Measurements from ENCODE around the gene SLC47A2.

SLC47A2 gene

GRCh38 chr17:19664136-19664820, 52.1 kb downstream of the SLC47A2 start:
- H2BK5ac ChIP-seq (ENCODE audit: low read length): no peak overlapping the region
- H2BK12ac ChIP-seq (ENCODE audit: low read length): no peak overlapping the region
- peaks cover 0 to 7% of the 10 kb centered on the region in 2 donors for H3K4me1 ChIP-seq (ENCODE audit: control insufficient read depth in 2 of 2, insufficient read depth in 1 of 2, low read depth in 1 of 2, low read length in 2 of 2)
- H3K79me1 ChIP-seq (ENCODE audit: low read depth, low read length): no peaks in the 10 kb centered on the region
- DNase-seq (ENCODE audit: low spot score): no peak
- no CpG with 5 or more reads among the region's 5 CpGs for WGBS, 2 donors (ENCODE audit: extremely low coverage in 2 of 2, insufficient read length in 2 of 2, insufficient replicate concordance in 1 of 2)
- no peak overlapping the region for H2BK120ac ChIP-seq (ENCODE audit: low read depth, low read length)
- H3K18ac ChIP-seq (ENCODE audit: low read length): no peak overlapping the region
- H2AFZ ChIP-seq (ENCODE audit: low read length): no peak overlapping the region
- no peak overlapping the region for H3K9ac ChIP-seq (ENCODE audit: low read depth, low read length, poor library complexity)
- H2AK5ac ChIP-seq (ENCODE audit: low read depth, low read length): no peak overlapping the region
- H3K4me3 ChIP-seq (ENCODE audit: low read length in 2 of 2): no peak overlapping the region
- H3K27me3 ChIP-seq (ENCODE audit: control insufficient read depth in 3 of 3, insufficient read depth in 3 of 3, low read depth in 1 of 3, low read length in 3 of 3): no peaks in the 10 kb centered on the region
- no peak overlapping the region for H4K8ac ChIP-seq (ENCODE audit: low read depth, low read length)
- no peak overlapping the region for H4K91ac ChIP-seq (ENCODE audit: low read depth, low read length, poor library complexity)
- H3K27ac ChIP-seq (replicated peaks; ENCODE audit: low read length): no peak overlapping the region
- H3K4ac ChIP-seq (ENCODE audit: low read length): no peak overlapping the region
- H3K23ac ChIP-seq (ENCODE audit: low read depth, low read length, poor library complexity): no peak overlapping the region
- peaks cover 19 to 55% of the 10 kb centered on the region in 2 donors for H3K36me3 ChIP-seq (replicated peaks in 1 of 2; ENCODE audit: control insufficient read depth in 2 of 2, insufficient read depth in 2 of 2, low read length in 2 of 2)
- H3K9me3 ChIP-seq (replicated peaks in 1 of 2; ENCODE audit: control insufficient read depth in 2 of 2, insufficient read depth in 1 of 2, low read depth in 1 of 2, low read length in 2 of 2): no peaks in the 10 kb centered on the region
- H3K14ac ChIP-seq (ENCODE audit: low read length): no peak overlapping the region
- no peak overlapping the region for H2BK15ac ChIP-seq (ENCODE audit: low read length)
- no peak overlapping the region for H3K4me2 ChIP-seq (ENCODE audit: insufficient read depth, low read length, poor library complexity, severe bottlenecking)

- H2AK5ac ChIP-seq (ENCODE audit: low read depth, low read length): no peak overlapping the region
- no peak overlapping the region for H3K23ac ChIP-seq (ENCODE audit: low read depth, low read length, poor library complexity)
- no peak overlapping the region for H2BK5ac ChIP-seq (ENCODE audit: low read length)
- no peak overlapping the region for H3K4me3 ChIP-seq (ENCODE audit: low read length in 2 of 2)
- H2BK15ac ChIP-seq (ENCODE audit: low read length): no peak overlapping the region
- no peak overlapping the region for H3K18ac ChIP-seq (ENCODE audit: low read length)
- peaks cover 19 to 61% of the 10 kb centered on the region in 2 donors for H3K36me3 ChIP-seq (replicated peaks in 1 of 2; ENCODE audit: control insufficient read depth in 2 of 2, insufficient read depth in 2 of 2, low read length in 2 of 2)
- H2BK12ac ChIP-seq (ENCODE audit: low read length): no peak overlapping the region
- H3K9me3 ChIP-seq (replicated peaks in 1 of 2; ENCODE audit: control insufficient read depth in 2 of 2, insufficient read depth in 1 of 2, low read depth in 1 of 2, low read length in 2 of 2): no peaks in the 10 kb centered on the region
- H2BK120ac ChIP-seq (ENCODE audit: low read depth, low read length): no peak overlapping the region
- H3K9ac ChIP-seq (ENCODE audit: low read depth, low read length, poor library complexity): no peak overlapping the region
- no peak for DNase-seq (ENCODE audit: low spot score)
- H3K27me3 ChIP-seq (ENCODE audit: control insufficient read depth in 3 of 3, insufficient read depth in 3 of 3, low read depth in 1 of 3, low read length in 3 of 3): no peaks in the 10 kb centered on the region
- no peak overlapping the region for H3K14ac ChIP-seq (ENCODE audit: low read length)
- H4K91ac ChIP-seq (ENCODE audit: low read depth, low read length, poor library complexity): no peak overlapping the region
- no peak overlapping the region for H3K4me2 ChIP-seq (ENCODE audit: insufficient read depth, low read length, poor library complexity, severe bottlenecking)
- no peaks in the 10 kb centered on the region for H3K79me1 ChIP-seq (ENCODE audit: low read depth, low read length)
- no peak overlapping the region for H3K4ac ChIP-seq (ENCODE audit: low read length)
- no peak overlapping the region for H3K27ac ChIP-seq (replicated peaks; ENCODE audit: low read length)
- WGBS, 2 donors (ENCODE audit: extremely low coverage in 2 of 2, insufficient read length in 2 of 2, insufficient replicate concordance in 1 of 2): no CpG with 5 or more reads among the region's 6 CpGs
- H2AFZ ChIP-seq (ENCODE audit: low read length): no peak overlapping the region
- H4K8ac ChIP-seq (ENCODE audit: low read depth, low read length): no peak overlapping the region
- peaks cover 0 to 7% of the 10 kb centered on the region in 2 donors for H3K4me1 ChIP-seq (ENCODE audit: control insufficient read depth in 2 of 2, insufficient read depth in 1 of 2, low read depth in 1 of 2, low read length in 2 of 2)
Observed at GRCh38 chr17:19663097-19663496, 53.3 kb downstream of the SLC47A2 start.

DNA sequence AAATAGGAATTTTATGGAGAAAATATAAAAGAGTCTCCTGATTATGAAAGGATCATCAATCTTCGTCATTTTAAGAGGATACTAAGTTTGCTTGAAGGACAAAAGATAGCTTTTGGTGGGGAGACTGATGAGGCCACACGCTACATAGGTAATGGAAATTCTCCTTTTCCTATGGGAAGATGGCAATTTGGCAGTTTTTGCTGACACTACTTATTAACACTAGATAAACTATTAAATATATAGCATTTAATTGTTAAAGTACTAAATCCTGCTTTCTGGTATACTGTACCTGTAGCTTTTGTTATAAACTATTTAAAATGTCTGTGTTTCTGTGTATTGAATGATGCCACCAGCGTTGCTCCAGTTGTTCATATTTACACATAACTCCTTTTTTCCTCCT, 55.3 kb downstream of the SLC47A2 start:
- Histone ChIP-seq H3K27me3 (ENCODE audit: control insufficient read depth in 3 of 3, insufficient read depth in 3 of 3, low read depth in 1 of 3, low read length in 3 of 3) (no peaks in the 10 kb centered on the region), H3K9me3 (replicated peaks in 1 of 2; ENCODE audit: control insufficient read depth in 2 of 2, insufficient read depth in 1 of 2, low read depth in 1 of 2, low read length in 2 of 2) (peaks cover 0 to 3% of the 10 kb centered on the region in 2 donors), H3K4me3 (ENCODE audit: low read length in 2 of 2) (no peak overlapping the region), H3K23ac (ENCODE audit: low read depth, low read length, poor library complexity) (no peak overlapping the region), H2BK120ac (ENCODE audit: low read depth, low read length) (no peak overlapping the region), H3K9ac (ENCODE audit: low read depth, low read length, poor library complexity) (no peak overlapping the region), H4K8ac (ENCODE audit: low read depth, low read length) (no peak overlapping the region), H3K4ac (ENCODE audit: low read length) (no peak overlapping the region), H2BK15ac (ENCODE audit: low read length) (no peak overlapping the region), H3K79me1 (ENCODE audit: low read depth, low read length) (no peaks in the 10 kb centered on the region), H2BK5ac (ENCODE audit: low read length) (no peak overlapping the region), H3K36me3 (replicated peaks in 1 of 2; ENCODE audit: control insufficient read depth in 2 of 2, insufficient read depth in 2 of 2, low read length in 2 of 2) (peaks cover 26 to 78% of the 10 kb centered on the region in 2 donors), H3K14ac (ENCODE audit: low read length) (no peak overlapping the region), H2AK5ac (ENCODE audit: low read depth, low read length) (no peak overlapping the region), H2BK12ac (ENCODE audit: low read length) (no peak overlapping the region), H3K4me1 (ENCODE audit: control insufficient read depth in 2 of 2, insufficient read depth in 1 of 2, low read depth in 1 of 2, low read length in 2 of 2) (peaks cover 0 to 7% of the 10 kb centered on the region in 2 donors), H3K4me2 (ENCODE audit: insufficient read depth, low read length, poor library complexity, severe bottlenecking) (no peak overlapping the region), H2AFZ (ENCODE audit: low read length) (no peak overlapping the region), H3K18ac (ENCODE audit: low read length) (no peak overlapping the region), H4K91ac (ENCODE audit: low read depth, low read length, poor library complexity) (no peak overlapping the region), H3K27ac (replicated peaks; ENCODE audit: low read length) (no peak overlapping the region)
- no CpG with 5 or more reads among the region's 3 CpGs for WGBS, 2 donors (ENCODE audit: extremely low coverage in 2 of 2, insufficient read length in 2 of 2, insufficient replicate concordance in 1 of 2)
- DNase-seq (ENCODE audit: low spot score): no peak

- Histone ChIP-seq H3K27me3 (ENCODE audit: control insufficient read depth in 3 of 3, insufficient read depth in 3 of 3, low read depth in 1 of 3, low read length in 3 of 3) (no peaks in the 10 kb centered on the region), H3K4me2 (ENCODE audit: insufficient read depth, low read length, poor library complexity, severe bottlenecking) (no peak overlapping the region), H4K8ac (ENCODE audit: low read depth, low read length) (no peak overlapping the region), H3K27ac (replicated peaks; ENCODE audit: low read length) (no peak overlapping the region), H3K9me3 (replicated peaks in 1 of 2; ENCODE audit: control insufficient read depth in 2 of 2, insufficient read depth in 1 of 2, low read depth in 1 of 2, low read length in 2 of 2) (peaks cover 2 to 9% of the 10 kb centered on the region in 2 donors), H3K23ac (ENCODE audit: low read depth, low read length, poor library complexity) (no peak overlapping the region), H3K4ac (ENCODE audit: low read length) (no peak overlapping the region), H2BK15ac (ENCODE audit: low read length) (no peak overlapping the region), H2AK5ac (ENCODE audit: low read depth, low read length) (no peak overlapping the region), H3K14ac (ENCODE audit: low read length) (no peak overlapping the region), H2AFZ (ENCODE audit: low read length) (no peak overlapping the region), H3K4me3 (ENCODE audit: low read length in 2 of 2) (no peak overlapping the region), H3K18ac (ENCODE audit: low read length) (no peak overlapping the region), H4K91ac (ENCODE audit: low read depth, low read length, poor library complexity) (no peak overlapping the region), H2BK120ac (ENCODE audit: low read depth, low read length) (no peak overlapping the region), H2BK5ac (ENCODE audit: low read length) (no peak overlapping the region), H3K9ac (ENCODE audit: low read depth, low read length, poor library complexity) (no peak overlapping the region), H3K36me3 (replicated peaks in 1 of 2; ENCODE audit: control insufficient read depth in 2 of 2, insufficient read depth in 2 of 2, low read length in 2 of 2) (peaks cover 29 to 78% of the 10 kb centered on the region in 2 donors), H3K79me1 (ENCODE audit: low read depth, low read length) (no peaks in the 10 kb centered on the region), H2BK12ac (ENCODE audit: low read length) (no peak overlapping the region), H3K4me1 (ENCODE audit: control insufficient read depth in 2 of 2, insufficient read depth in 1 of 2, low read depth in 1 of 2, low read length in 2 of 2) (peaks cover 0 to 4% of the 10 kb centered on the region in 2 donors)
- DNase-seq (ENCODE audit: low spot score): no peak
- no CpG with 5 or more reads among the region's 6 CpGs for whole genome bisulfite sequencing, 2 donors (ENCODE audit: extremely low coverage in 2 of 2, insufficient read length in 2 of 2, insufficient replicate concordance in 1 of 2)
Observed at GRCh38 chr17:19660219-19660870, 56.0 kb downstream of the SLC47A2 start.

Measured in neuronal stem cell (in vitro differentiated cells).